Activated CD4-positive, CD25-positive, alpha-beta regulatory T cell treated with anti-CD3 and anti-CD28 coated beads, Interleukin-2, amount 50 U/mL, for 16 hours (primary cell): ENCODE data around the gene PNMA8C.
"Not testable (repeated sequence)": the region's sequence is repeated elsewhere in the genome, so short reads cannot be mapped to it uniquely, and the experiment has no call there.

Source experiments
- DNase-seq: peaks from one replicate; pipeline ENCODE4 v3.0.0-alpha.2; 2020; ENCODE audit warnings: low read depth, low spot score

The PNMA8C gene

DNA sequence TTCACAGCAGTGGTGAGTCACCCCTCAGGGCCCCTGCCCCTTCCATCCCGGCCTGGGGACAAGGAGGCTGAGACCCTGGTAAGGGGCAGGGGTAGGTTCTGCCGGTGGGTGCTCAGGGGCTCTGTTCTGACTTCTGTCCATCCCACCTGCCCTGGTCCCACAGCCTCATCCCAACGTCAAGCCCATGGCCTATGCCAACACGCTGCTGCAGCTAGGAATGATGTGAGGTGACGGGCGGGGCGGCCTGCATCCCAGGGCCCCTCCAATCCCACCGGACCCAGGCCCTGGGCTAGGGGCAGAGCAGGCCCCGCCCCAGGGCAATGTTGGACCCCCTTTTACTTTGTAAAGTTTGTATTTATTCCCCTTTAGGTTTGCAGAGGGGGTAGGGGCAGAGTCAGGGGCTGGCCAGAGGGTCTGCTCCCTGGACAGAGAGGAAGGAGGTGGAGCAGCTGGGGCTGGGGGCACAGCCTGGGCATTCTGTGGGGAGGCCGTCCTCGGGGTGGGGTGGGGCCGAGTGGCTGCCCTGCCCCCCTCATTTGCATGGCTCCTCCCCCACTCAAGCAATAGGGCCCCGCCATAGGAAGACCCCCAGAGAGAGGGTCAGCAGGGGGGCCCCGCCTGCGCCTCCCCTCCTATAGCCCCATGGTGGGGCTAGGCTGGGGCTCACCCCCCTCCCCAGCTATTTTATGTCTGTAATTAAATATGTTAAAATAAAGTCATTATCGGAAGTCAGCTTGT is 38.4 kb downstream of the PNMA8C start:
- no peak for DNase-seq

DNA sequence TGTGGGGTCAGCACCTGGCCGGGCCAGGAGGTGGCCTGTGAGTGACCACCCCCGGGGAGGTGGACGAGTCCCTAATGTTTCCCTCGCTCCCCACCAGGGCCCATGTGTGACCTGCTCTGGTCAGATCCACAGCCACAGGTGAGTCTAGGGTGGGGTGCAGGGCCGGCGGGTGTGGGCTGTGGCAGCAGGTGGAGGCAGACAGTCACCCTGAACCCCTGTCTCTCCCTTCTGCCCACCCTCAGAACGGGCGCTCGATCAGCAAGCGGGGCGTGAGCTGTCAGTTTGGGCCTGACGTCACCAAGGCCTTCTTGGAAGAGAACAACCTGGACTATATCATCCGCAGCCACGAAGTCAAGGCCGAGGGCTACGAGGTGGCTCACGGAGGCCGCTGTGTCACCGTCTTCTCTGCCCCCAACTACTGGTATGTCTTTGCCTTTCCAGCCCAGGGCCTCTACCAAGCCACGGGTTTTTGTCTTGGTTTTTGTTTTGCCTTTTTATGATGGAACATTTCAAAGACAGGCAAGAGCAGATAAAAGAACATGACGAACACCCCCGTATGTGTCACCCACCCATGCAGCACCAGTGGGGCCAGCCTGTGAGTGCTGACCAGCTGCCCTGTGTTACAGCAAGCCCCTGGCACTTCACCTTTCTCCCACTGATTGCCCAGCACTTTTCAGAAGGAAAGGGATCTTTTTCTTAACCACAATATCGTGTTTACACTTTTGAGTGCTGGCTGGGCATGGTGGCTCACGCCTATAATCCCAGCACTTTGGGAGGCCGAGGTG is 40.2 kb downstream of the PNMA8C start:
- DNase-seq, result no peak

DNA sequence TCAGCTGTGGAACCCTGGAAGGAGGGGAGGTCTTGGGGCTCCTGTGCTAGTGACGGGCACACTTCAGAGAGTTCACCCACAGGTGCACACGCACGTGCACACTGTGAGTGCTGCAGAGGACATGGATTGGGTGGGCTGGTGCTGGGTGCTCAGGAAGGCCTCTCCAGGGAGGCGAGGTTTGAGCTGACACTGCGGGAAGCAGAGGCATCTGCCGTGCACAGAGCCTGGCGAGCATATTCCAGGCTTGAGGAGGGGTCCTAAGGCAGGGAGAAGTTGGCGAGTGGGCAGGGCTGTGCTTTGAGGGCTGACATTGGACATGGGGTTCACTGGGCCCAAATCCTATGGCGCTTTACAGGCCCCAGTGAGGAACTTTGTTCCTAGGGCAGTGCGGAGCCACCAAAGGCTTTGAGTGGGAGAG is 41.0 kb downstream of the PNMA8C start:
- DNase-seq, result no peak

DNA sequence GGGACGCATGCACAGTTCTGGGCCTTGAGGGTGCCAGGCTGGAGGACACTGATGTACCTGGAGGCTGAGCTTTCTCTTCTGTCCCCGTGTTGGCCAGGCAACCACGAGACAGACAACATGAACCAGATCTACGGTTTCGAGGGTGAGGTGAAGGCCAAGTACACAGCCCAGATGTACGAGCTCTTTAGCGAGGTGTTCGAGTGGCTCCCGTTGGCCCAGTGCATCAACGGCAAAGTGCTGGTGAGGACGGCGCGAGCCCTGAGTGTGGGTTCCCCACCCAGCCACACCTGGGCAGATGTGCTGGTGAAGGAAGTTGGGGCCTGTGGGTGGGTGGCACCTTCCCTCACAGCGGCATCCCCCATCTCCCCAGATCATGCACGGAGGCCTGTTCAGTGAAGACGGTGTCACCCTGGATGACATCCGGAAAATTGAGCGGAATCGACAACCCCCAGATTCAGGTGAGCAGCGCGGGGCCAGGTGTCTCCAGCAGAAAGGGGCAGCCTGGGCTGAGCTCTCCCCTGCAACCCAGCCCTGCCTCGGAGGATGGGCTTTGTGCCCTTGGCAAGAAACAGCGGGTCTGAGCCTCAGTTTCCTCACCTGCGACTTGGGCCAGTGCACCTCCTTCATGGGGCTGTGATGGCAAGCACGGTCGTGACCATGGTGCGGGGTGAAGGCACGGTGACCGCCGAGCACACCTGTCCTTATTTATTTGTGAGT is 41.6 kb downstream of the PNMA8C start:
- DNase-seq, result no peak

DNA sequence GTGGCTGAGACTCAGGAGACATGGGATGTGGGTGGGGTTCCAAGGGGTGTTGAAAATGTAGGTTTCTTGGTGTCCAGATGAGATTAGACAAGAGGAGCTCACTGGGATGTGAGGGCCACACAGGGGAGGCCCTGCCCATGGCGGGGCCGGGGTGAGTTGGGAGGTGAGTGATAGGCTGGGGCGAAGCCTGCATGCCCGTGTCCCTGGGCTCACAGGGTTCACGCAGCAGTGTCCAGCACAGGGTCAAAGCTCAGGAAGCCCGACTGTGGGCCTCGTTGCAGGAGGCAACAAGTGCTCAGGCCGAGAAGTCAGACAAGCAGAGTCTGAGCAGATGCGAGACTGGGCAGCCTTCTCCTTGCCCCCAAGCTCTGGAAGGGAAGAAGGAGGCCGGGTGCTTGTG is 42.6 kb downstream of the PNMA8C start:
- DNase-seq, result no peak

DNA sequence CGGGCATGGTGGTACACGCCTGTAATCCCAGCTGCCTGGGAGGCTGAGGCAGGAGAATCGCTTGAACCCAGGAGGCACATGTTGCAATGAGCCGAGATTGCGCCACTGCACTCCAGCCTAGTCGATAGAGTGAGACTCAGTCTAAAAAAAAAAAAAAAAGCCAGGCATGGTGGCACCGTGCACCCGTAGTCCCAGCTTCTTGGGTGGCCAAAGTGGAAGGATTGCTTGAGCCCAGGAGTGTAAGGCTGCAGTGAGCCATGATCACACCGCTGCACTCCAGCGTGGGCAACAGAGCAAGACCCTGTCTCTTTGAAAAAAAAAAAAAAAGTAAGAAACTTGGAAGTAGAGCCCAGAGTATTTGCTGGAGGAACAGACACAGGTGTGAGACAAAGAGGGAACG is 43.1 kb downstream of the PNMA8C start:
- DNase-seq, result no peak

DNA sequence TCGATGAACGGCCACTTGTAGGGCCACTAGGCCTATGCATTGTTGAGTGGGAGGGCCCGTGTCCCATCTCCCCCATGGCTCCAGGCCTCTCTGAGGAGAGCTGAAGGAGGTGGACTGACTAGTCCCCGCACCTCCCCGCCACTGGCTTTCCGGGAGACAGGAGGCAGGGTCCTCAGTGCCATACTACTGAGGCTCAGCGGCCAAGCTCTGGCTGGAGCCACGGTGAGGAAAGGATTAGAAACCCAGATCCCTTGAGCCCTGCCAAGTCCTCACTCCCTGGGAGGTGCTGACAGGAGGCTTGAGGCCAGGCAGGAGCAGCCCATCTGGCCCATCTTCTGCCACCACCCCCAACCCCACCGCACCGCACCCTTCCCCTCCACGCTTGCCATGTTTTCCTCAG is 44.3 kb downstream of the PNMA8C start:
- no peak for DNase-seq

DNA sequence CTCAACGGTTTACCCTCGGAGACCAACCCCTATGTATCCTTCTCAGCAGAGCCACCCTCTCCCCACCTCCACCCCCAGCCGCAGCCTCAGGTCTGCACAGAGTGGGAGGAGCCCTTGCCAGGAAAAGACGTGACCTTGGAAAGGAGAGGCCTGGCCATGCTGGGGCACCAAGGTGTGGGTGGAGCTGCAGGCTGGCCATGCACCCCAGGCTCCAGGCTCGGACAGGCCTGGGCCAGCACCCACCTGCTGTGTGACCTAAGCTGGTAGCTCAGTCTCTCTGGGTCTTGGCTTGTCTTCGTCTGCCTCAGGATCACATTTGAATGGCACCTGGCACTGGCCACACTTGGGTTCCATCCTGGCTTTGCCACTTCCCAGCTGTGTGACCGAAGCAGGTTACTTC is 44.9 kb downstream of the PNMA8C start:
- no peak for DNase-seq

DNA sequence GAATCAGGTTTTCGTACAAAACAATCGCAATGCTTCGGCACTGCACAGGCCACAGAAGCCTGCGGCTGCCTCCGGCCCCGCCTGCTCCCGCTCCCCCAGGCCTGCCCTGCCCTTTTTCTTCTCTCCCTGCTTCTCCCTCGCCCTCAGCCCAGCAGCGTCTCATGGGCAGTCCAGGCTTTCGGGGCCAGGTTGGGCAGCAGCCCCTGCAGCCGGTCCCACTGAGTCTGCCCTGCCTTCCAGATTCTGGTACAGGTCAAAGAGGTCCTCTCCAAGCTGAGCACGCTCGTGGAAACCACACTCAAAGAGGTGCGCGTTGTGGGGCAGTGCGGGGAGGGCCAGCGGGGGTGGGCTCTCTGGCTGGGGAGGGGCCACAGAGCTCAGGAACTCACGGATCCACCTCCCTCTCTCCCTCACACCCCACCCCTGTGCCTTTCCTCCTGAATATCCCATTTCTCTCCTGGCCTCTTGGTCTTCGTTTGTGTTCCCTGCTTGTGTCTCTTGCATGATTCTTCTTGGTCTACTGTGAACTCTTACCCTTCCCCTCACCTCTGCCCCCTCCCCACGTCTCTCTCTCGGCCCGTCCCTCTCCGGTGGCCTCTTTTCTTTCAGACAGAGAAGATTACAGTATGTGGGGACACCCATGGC is 45.4 kb downstream of the PNMA8C start:
- DNase-seq, result no peak

DNA sequence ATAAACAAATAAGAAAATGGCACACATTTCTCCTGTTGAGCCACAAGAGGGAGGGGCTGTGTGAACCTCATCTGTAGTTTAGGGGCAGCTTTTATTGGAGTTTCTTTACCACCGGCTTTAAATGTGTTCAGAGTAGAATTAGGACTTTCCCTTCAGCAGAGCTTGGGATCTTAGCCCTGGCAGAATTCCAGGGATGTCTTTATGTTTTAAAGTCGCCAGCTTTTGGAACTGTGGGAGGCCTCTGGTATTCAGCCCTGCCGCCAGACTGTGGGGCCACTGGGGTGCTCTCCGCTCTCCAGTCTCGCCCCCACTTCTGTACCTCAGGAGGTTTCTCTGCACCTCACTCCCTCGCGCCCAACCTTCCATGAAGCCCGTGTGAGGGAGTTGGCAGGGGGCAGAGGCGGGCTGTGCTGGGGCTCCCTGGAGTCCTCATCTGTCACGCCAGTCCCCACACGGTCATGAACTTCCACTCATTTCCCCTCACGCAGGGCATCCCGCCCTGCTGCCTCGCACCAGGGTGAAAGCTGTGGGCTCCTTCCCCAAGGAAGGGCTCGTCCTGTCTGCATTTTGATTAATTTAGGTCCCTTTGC is 46.9 kb downstream of the PNMA8C start:
- no peak for DNase-seq

DNA sequence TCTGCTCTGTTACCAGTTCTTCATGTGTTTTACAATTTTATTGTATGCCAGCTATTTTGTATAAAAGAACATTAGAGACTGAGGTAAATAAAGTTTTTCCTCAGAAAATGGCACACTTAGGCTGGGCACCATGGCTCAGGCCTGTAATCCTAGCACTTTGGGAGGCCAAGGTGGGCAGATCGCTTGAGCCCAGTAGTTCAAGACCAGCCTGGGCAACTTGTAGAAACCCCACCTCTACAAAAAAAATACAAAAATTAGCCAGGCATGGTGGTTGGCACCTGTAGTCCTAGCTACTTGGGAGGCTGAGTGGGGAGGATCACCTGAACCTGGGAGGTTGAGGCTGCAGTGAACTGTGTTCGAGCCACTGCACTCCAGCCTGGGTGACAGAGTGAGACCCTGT is 47.4 kb downstream of the PNMA8C start:
- no peak for DNase-seq

DNA sequence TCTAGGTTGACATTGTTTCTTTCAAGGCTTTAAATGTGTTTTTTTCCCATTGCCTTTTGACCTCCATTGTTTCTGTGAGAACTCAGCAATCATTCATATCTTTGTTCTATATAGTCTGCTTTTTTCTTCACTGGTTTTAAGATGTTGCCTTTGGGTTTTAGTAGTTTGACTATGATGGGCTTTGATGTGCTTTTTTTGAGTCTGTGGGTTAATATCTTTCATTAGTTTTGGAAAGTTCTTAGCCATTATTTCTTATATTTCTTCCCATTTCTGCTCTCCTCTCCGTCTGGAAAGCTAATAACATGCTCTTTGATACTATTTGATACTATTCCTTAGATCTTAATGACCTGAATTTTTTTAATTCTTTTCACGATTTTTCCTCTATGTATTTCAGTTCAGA is 48.0 kb downstream of the PNMA8C start:
- no peak for DNase-seq

DNA sequence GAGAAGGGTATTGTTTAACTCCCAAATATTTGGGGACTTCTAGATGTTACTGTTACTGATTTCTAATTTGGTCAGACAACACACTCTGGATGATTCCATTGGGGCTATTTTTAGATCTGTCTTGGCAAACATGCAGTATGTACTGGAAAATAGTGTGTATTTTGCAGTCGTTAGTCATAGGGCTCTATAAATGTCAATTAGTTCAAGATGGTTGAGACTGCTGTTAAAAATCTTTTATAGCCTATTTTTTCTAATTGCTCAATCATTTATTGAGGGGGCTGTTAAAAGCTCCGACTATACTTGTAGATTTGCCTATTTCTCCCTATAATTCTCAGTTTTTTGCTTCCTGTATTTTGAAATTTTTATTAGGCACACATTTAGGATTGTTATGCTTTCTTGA is 50.5 kb downstream of the PNMA8C start:
- no peak for DNase-seq

DNA sequence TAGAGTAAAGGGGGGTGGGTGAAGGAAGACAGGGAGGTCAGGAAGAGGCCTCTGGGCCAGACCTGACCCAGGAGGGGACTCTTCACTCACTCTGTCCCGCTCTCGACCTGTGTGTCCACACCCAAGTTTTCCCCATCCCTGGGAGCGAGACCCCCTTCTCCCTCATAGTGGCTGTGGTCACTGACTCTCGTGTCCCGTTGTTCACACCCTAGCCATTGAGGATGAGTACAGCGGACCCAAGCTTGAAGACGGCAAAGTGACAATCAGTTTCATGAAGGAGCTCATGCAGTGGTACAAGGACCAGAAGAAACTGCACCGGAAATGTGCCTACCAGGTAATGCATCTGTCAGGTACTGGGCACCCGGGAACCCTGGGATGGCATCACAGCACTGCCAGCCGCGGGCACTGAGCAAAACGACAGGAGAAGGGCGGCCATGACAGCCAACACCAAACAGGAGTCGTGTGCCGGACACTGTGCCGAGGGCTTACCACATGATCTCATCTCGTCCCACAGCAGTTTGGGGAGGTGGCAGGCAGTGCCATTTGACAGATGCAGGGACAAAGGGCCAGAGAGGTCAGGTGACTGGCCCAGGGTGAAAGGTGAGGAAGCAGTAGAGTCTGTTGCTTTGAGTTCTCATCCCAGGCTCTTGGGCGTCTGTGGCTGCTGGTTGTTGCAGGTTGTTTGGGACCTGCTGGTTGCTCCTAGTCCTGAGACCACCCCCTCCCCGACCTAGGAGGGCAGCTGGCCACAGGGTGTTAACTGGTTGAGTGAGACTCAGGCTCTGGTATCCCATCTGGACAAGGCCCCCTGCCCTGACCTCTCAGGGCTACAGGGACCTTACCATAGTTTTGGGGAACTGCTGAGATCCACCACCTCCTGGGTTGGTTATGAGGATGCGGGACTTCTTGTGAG is 52.2 kb downstream of the PNMA8C start:
- DNase-seq, result no peak

DNA sequence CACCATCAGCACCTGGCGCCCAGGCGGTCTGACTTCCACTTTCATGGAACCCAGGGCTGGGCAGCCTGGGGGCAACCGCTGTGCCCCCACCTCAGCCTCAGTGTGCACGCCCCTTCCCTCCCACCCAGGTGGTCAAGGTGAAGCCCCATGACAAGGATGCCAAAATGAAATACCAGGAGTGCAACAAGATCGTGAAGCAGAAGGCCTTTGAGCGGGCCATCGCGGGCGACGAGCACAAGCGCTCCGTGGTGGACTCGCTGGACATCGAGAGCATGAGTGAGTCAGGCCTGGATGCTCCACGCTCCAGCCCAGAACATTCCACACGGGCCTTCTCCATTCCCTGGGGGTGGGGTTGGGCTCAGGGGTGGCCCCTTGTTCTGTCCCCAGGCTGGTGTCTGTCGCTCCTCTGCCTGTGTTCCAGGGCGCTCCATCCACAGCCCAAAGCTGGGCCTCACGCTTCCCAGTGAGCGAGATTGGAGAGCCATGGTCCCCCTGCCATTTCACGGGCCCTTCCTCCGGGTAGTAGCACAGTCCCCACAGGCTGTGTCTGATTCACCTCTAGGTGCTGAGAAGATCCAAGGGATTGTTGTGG is 53.2 kb downstream of the PNMA8C start:
- not testable (repeated sequence) for DNase-seq
